ENCODE data around the gene SHROOM2.

Gene SHROOM2

GRCh38 chrX:9988762-9989161 is 202.5 kb downstream of the SHROOM2 start:
- Histone ChIP-seq H3K27ac (ENCODE audit: low read length) (no peak overlapping the region), H3K4me1 (ENCODE audit: low read length) (no peaks in the 10 kb centered on the region), H3K9ac (ENCODE audit: low read length) (no peak overlapping the region), H3K27me3 (replicated peaks; ENCODE audit: insufficient read depth, low read length) (no peaks in the 10 kb centered on the region), H3K9me2 (replicated peaks; ENCODE audit: insufficient read depth, low read length) (no peaks in the 10 kb centered on the region), H4K20me1 (ENCODE audit: insufficient read depth, low read length) (no peaks in the 10 kb centered on the region), H3K4me3 (ENCODE audit: low read length) (no peak overlapping the region), H3K4me2 (ENCODE audit: low read depth, low read length) (no peak overlapping the region), H3K79me2 (ENCODE audit: low read length) (no peaks in the 10 kb centered on the region), H3K9me3 (replicated peaks; ENCODE audit: insufficient read depth, low read length) (no peaks in the 10 kb centered on the region), H2AFZ (ENCODE audit: low read length) (no peak overlapping the region), H3F3A (ENCODE audit: insufficient read depth, low read length) (no peaks in the 10 kb centered on the region), H3K36me3 (replicated peaks; ENCODE audit: insufficient read depth, low read length) (no peaks in the 10 kb centered on the region)
- DNase-seq = peak; percentile 30
- TF ChIP-seq EZH2 (optimal IDR thresholded peaks at IDR 0.05; ENCODE audit: low read depth, low read length) (no peak), CTCF (IDR thresholded peaks at IDR 0.05; ENCODE audit: low read length) (peak; percentile 53)

- Histone ChIP-seq H3K79me2 (ENCODE audit: low read length) (no peaks in the 10 kb centered on the region), H3K4me1 (ENCODE audit: low read length) (peaks cover 13% of the 10 kb centered on the region), H3K4me3 (ENCODE audit: low read length) (no peak overlapping the region), H3K27me3 (replicated peaks; ENCODE audit: insufficient read depth, low read length) (no peaks in the 10 kb centered on the region), H3K36me3 (replicated peaks; ENCODE audit: insufficient read depth, low read length) (no peaks in the 10 kb centered on the region), H3F3A (ENCODE audit: insufficient read depth, low read length) (no peaks in the 10 kb centered on the region), H3K27ac (ENCODE audit: low read length) (no peak overlapping the region), H2AFZ (ENCODE audit: low read length) (no peak overlapping the region), H3K9ac (ENCODE audit: low read length) (no peak overlapping the region), H4K20me1 (ENCODE audit: insufficient read depth, low read length) (no peaks in the 10 kb centered on the region), H3K9me3 (replicated peaks; ENCODE audit: insufficient read depth, low read length) (no peaks in the 10 kb centered on the region), H3K9me2 (replicated peaks; ENCODE audit: insufficient read depth, low read length) (no peaks in the 10 kb centered on the region), H3K4me2 (ENCODE audit: low read depth, low read length) (no peak overlapping the region)
- no peak for DNase-seq
- TF ChIP-seq CTCF (IDR thresholded peaks at IDR 0.05; ENCODE audit: low read length) = no peak
- TF ChIP-seq EZH2 (optimal IDR thresholded peaks at IDR 0.05; ENCODE audit: low read depth, low read length) = no peak
- TF ChIP-seq EZH2phosphoT487 (IDR thresholded peaks at IDR 0.05; ENCODE audit: low read length) = no peak
Observed at GRCh38 chrX:9992061-9992460, 205.8 kb downstream of the SHROOM2 start.

GRCh38 chrX:9992724-9993123 is 206.5 kb downstream of the SHROOM2 start:
- Histone ChIP-seq H3K36me3 (replicated peaks; ENCODE audit: insufficient read depth, low read length) (no peaks in the 10 kb centered on the region), H4K20me1 (ENCODE audit: insufficient read depth, low read length) (no peaks in the 10 kb centered on the region), H3K9ac (ENCODE audit: low read length) (no peak overlapping the region), H3K79me2 (ENCODE audit: low read length) (no peaks in the 10 kb centered on the region), H3K4me2 (ENCODE audit: low read depth, low read length) (no peak overlapping the region), H3K9me3 (replicated peaks; ENCODE audit: insufficient read depth, low read length) (no peaks in the 10 kb centered on the region), H2AFZ (ENCODE audit: low read length) (no peak overlapping the region), H3K9me2 (replicated peaks; ENCODE audit: insufficient read depth, low read length) (no peaks in the 10 kb centered on the region), H3K4me3 (ENCODE audit: low read length) (no peak overlapping the region), H3F3A (ENCODE audit: insufficient read depth, low read length) (no peaks in the 10 kb centered on the region), H3K27ac (ENCODE audit: low read length) (no peak overlapping the region), H3K4me1 (ENCODE audit: low read length) (peaks cover 17% of the 10 kb centered on the region), H3K27me3 (replicated peaks; ENCODE audit: insufficient read depth, low read length) (no peaks in the 10 kb centered on the region)
- no peak for DNase-seq
- no peak for TF ChIP-seq CTCF (IDR thresholded peaks at IDR 0.05; ENCODE audit: low read length)
- TF ChIP-seq EZH2phosphoT487 (IDR thresholded peaks at IDR 0.05; ENCODE audit: low read length) = no peak
- no peak for TF ChIP-seq EZH2 (optimal IDR thresholded peaks at IDR 0.05; ENCODE audit: low read depth, low read length)
